Nephron progenitor cell (in vitro differentiated cells): ENCODE data around the gene MAP3K4.
A peak's percentile ranks its signal among the peaks of the same experiment; 100 is the strongest.

ENCODE experiments used
- DNase-seq: peaks from one replicate; pipeline ENCODE4 v3.0.0; 2021
- H3K27ac Mint-ChIP-seq: 2 replicates; pipeline ENCODE4 v1.8.0; 2021; ENCODE audit warnings: mild to moderate bottlenecking, moderate library complexity, mixed read lengths
- H3K27me3 Mint-ChIP-seq: 2 replicates; pipeline ENCODE4 v1.8.0; 2021; ENCODE audit warnings: mild to moderate bottlenecking, low read depth, mixed read lengths; ENCODE audit not compliant: poor library complexity
- H3K36me3 Mint-ChIP-seq: 2 replicates; pipeline ENCODE4 v1.8.0; 2021; ENCODE audit warnings: low read depth, mixed read lengths
- H3K4me1 Mint-ChIP-seq: 2 replicates; pipeline ENCODE4 v1.8.0; 2021; ENCODE audit warnings: mixed read lengths
- H3K4me3 Mint-ChIP-seq: 2 replicates; pipeline ENCODE4 v1.8.0; 2021; ENCODE audit warnings: mild to moderate bottlenecking, moderate library complexity, mixed read lengths
- H3K9me3 Mint-ChIP-seq: 2 replicates; pipeline ENCODE4 v1.8.0; 2021; ENCODE audit warnings: mild to moderate bottlenecking, moderate library complexity, mixed read lengths
- CTCF ChIP-seq: fragments of 200-600 bp; sonication (generic); IDR thresholded peaks from 2 replicates; pipeline ENCODE4 v1.5.0; 2021; ENCODE audit warnings: antibody characterized with exemption

MAP3K4 gene

GRCh38 chr6:161011492-161012480, 20.2 kb downstream of the MAP3K4 start:
- Mint-ChIP-seq H3K36me3 (peaks cover 52% of the 10 kb centered on the region), H3K9me3 (peaks cover 8% of the 10 kb centered on the region), H3K27me3 (no peaks in the 10 kb centered on the region), H3K27ac (peak overlapping the region; percentile 21), H3K4me1 (peaks cover 24% of the 10 kb centered on the region), H3K4me3 (no peak overlapping the region)
- no peak for DNase-seq
- TF ChIP-seq CTCF: no peak

GRCh38 chr6:161013695-161014094, 22.1 kb downstream of the MAP3K4 start:
- no peak for DNase-seq
- Mint-ChIP-seq H3K36me3 (peaks cover 39% of the 10 kb centered on the region), H3K4me1 (peaks cover 24% of the 10 kb centered on the region), H3K27me3 (no peaks in the 10 kb centered on the region), H3K4me3 (no peak overlapping the region), H3K9me3 (peaks cover 11% of the 10 kb centered on the region), H3K27ac (no peak overlapping the region)
- TF ChIP-seq CTCF: no peak

GRCh38 chr6:161017766-161018564, 26.4 kb downstream of the MAP3K4 start:
- Mint-ChIP-seq H3K4me3 (no peak overlapping the region), H3K27me3 (no peaks in the 10 kb centered on the region), H3K9me3 (peaks cover 11% of the 10 kb centered on the region), H3K36me3 (peaks cover 41% of the 10 kb centered on the region), H3K27ac (peak overlapping the region; percentile 78), H3K4me1 (no peaks in the 10 kb centered on the region)
- TF ChIP-seq CTCF: no peak
- DNase-seq: no peak

- no peak for TF ChIP-seq CTCF
- Mint-ChIP-seq H3K36me3 (peaks cover 40% of the 10 kb centered on the region), H3K9me3 (peaks cover 11% of the 10 kb centered on the region), H3K4me1 (no peaks in the 10 kb centered on the region), H3K27me3 (no peaks in the 10 kb centered on the region), H3K4me3 (no peak overlapping the region), H3K27ac (no peak overlapping the region)
- DNase-seq: no peak
Observed at GRCh38 chr6:161019324-161019839, 27.8 kb downstream of the MAP3K4 start.

- Mint-ChIP-seq H3K4me1 (no peaks in the 10 kb centered on the region), H3K36me3 (peaks cover 40% of the 10 kb centered on the region), H3K27ac (no peak overlapping the region), H3K4me3 (no peak overlapping the region), H3K9me3 (peaks cover 8% of the 10 kb centered on the region), H3K27me3 (no peaks in the 10 kb centered on the region)
- DNase-seq: no peak
- no peak for TF ChIP-seq CTCF
Observed at GRCh38 chr6:161021543-161021942, 30.0 kb downstream of the MAP3K4 start.
